MCF 10A (cell line): ENCODE results near the gene KMT2D. TPM values are rescaled to one million over a fixed set of nuclear protein-coding genes. Genes with fewer than 3 reads are reported as not detected.
A peak's percentile ranks its signal among the peaks of the same experiment; 100 is the strongest.

Source experiments
- BruUV-seq: library from RNA; stranded (reverse); fragments of 400-500 nt; replicated peaks from 2 replicates; lab custom pipeline; 2021; lab: Mats Ljungman, UMichigan
- CTCF ChIA-PET: fragments of 300-600 bp; sonication (Branson Sonifier 250); formaldehyde crosslinking; extraction: SDS; loops from one replicate; lab custom pipeline; 2021; ENCODE audit warnings: antibody characterized with exemption, inconsistent platforms; lab: Yijun Ruan, JAX
- POLR2A ChIA-PET: fragments of 300-600, 350-650 bp; sonication (Branson Sonifier 250); formaldehyde crosslinking; extraction: SDS; loops from one replicate; lab custom pipeline; 2020; ENCODE audit warnings: antibody characterized with exemption, inconsistent platforms; lab: Yijun Ruan, JAX
- DNase-seq: peaks from one replicate; pipeline ENCODE4 v3.0.0-alpha.2; 2018; ENCODE audit not compliant: unreplicated experiment
- H3K27ac Mint-ChIP-seq: one replicate; pipeline ENCODE4 v1.8.0; 2022; ENCODE audit warnings: mild to moderate bottlenecking, low read depth, mixed read lengths; ENCODE audit not compliant: unreplicated experiment
- H3K27me3 Mint-ChIP-seq: one replicate; pipeline ENCODE4 v1.8.0; 2022; ENCODE audit warnings: mixed read lengths; ENCODE audit not compliant: insufficient read depth, unreplicated experiment
- H3K36me3 Mint-ChIP-seq: one replicate; pipeline ENCODE4 v1.8.0; 2022; ENCODE audit warnings: mild to moderate bottlenecking, moderate library complexity, mixed read lengths; ENCODE audit not compliant: insufficient read depth, unreplicated experiment
- H3K4me1 Mint-ChIP-seq: one replicate; pipeline ENCODE4 v1.8.0; 2022; ENCODE audit warnings: mixed read lengths; ENCODE audit not compliant: insufficient read depth, unreplicated experiment
- H3K4me3 Mint-ChIP-seq: one replicate; pipeline ENCODE4 v1.8.0; 2022; ENCODE audit warnings: mild to moderate bottlenecking, moderate library complexity, mixed read lengths; ENCODE audit not compliant: unreplicated experiment
- H3K9me3 Mint-ChIP-seq: one replicate; pipeline ENCODE4 v1.8.0; 2022; ENCODE audit warnings: mixed read lengths; ENCODE audit not compliant: unreplicated experiment
- intact Hi-C: fragments of 100-400 bp; cut with micrococcal nuclease; formaldehyde crosslinking; loops from 2 replicates; pipeline ENCODE4 v1.14.1; 2022
- total RNA-seq: library from RNA; stranded (reverse); gene quantifications from 2 replicates; pipeline ENCODE4 v1.2.3, GENCODE V29; 2022
- TF ChIP-seq, protein P1 (sequence below): fragments of 200-600 bp; IDR thresholded peaks from one replicate; pipeline ENCODE4 v1.8.0; 2022; ENCODE audit warnings: antibody characterized with exemption, mild to moderate bottlenecking; ENCODE audit not compliant: unreplicated experiment

Gene KMT2D
- total RNA-seq, 1 experiment from 2014 or later, result 76.9 TPM

DNA sequence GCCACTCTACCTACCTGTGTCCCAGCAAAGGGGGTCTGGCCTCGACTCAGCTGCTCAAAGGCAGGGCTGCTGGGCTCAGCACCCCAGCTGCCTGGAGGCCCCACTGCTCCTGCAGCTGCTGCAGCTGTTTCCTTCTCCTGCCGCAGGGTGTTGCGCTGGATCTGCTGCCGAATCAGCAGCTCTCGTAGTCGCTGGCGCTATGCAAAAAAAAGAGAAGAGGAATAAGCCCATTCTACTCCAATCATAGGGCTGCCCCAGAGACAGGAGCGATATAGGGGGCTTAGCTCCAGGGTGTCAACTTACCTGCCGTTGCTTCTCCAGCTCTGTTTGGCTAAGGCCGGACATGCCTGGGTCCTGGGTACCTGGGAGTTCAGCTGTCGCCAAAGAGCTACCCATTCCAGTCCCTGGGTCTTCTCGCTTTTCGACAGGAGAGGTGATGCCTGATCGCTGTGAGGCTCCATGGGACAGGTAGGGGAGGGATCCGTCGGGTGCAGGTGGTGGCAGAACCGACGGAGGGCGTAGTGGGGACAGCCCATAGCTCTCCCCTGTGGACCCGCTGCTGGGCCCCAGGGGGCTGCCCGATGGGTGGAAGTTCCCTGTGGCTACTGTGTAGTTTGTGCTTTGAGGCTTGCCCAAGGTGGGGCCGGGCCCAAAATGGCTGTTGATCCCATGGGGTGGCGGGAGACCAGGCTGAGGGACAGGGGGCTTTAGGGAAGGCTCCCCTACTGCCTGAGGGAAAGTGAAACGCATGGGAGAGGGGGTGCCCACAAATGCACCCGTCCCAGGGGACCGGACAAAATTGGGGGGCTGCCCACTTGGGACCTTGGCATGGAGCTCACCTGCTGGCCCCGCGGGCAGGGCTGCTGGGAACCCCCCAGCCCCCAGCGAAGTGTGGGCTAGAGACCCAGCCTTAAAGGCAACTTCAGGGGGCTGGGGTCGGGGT is 20.9 kb downstream of the KMT2D start:
- CTCF ChIA-PET, result interaction anchor here (0.6 to 0.7 kb wide), 2 partner anchors 81 to 225 kb away, joined by 3 read pairs; no protein-coding TSS in a partner anchor
- DNase-seq, result no peak
- TF ChIP-seq, protein P1, sequence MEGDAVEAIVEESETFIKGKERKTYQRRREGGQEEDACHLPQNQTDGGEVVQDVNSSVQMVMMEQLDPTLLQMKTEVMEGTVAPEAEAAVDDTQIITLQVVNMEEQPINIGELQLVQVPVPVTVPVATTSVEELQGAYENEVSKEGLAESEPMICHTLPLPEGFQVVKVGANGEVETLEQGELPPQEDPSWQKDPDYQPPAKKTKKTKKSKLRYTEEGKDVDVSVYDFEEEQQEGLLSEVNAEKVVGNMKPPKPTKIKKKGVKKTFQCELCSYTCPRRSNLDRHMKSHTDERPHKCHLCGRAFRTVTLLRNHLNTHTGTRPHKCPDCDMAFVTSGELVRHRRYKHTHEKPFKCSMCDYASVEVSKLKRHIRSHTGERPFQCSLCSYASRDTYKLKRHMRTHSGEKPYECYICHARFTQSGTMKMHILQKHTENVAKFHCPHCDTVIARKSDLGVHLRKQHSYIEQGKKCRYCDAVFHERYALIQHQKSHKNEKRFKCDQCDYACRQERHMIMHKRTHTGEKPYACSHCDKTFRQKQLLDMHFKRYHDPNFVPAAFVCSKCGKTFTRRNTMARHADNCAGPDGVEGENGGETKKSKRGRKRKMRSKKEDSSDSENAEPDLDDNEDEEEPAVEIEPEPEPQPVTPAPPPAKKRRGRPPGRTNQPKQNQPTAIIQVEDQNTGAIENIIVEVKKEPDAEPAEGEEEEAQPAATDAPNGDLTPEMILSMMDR, result no peak
- Mint-ChIP-seq H3K36me3 (peaks cover 76% of the 10 kb centered on the region), H3K4me3 (no peak overlapping the region), H3K27ac (peak overlapping the region; percentile 83), H3K4me1 (no peaks in the 10 kb centered on the region), H3K9me3 (no peaks in the 10 kb centered on the region), H3K27me3 (no peaks in the 10 kb centered on the region)
- no TSS peak for BruUV-seq
- intact Hi-C loops, result no loop called here
- POLR2A ChIA-PET, result no interaction called here

DNA sequence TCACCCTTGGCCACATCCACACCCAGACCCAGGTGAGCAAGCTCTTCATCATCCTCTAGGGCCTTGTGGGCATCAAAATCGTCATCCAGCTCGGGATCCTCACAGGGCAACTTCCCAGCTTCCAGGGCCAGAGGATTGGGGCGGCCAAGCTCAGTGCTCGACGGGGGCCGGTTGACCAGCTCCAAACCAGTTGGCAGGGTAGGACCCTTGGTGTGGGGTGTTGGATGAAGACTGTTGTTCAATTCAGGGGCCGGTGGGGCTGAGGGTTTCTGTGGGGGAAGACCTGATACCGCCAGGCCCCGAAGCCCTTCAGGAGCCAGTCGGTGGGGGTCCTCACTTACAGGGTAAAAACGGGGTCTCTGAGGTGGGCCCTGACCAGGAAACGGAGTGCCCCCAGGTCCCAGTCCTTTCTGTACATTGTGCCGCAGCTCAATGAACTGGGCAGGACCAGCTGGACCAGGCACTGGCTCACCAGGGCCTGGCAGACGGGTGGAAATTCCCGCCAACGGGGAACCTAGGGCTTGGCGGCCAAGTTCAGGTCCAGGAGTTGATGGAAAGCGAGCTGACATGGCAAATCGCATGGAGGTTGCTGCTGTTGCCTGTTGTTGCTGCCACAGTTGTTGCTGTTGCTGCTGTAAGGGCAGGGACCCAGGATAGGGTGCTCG is 22.2 kb downstream of the KMT2D start:
- ChIA-PET POLR2A (interaction anchor here (0.6 to 1.4 kb wide), 2 partner anchors 16 to 21 kb away, joined by 3 to 5 read pairs; no protein-coding TSS in a partner anchor), CTCF (interaction anchor here (0.5 to 0.6 kb wide), 3 partner anchors 303 to 623 kb away, joined by 3 read pairs; no protein-coding TSS in a partner anchor)
- no peaks in the 10 kb centered on the region for H3K9me3 Mint-ChIP-seq
- no peaks in the 10 kb centered on the region for H3K27me3 Mint-ChIP-seq
- H3K4me1 Mint-ChIP-seq, result no peaks in the 10 kb centered on the region
- peaks cover 64% of the 10 kb centered on the region for H3K36me3 Mint-ChIP-seq
- H3K4me3 Mint-ChIP-seq, result no peak overlapping the region
- TF ChIP-seq, protein P1, result no peak
- no peak overlapping the region for H3K27ac Mint-ChIP-seq
- intact Hi-C loops, result no loop called here
- no TSS peak for BruUV-seq
- DNase-seq, result no peak

DNA sequence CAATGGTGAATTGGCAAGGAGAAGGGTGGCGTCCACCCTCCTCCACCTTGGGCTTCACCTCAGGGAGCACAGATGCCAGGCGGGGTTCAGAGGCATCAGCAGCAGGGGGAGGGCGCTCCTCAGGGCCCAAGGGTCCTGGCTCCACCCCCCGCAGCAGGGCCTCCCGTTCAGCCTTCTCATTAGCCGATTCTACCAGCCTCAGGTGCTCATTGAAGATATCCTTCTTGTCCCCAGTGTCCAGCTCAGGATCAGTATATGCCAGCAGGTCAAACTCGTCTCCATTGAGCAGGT is 22.7 kb downstream of the KMT2D start:
- TF ChIP-seq, protein P1, result no peak
- BruUV-seq, result TSS peak; percentile 6
- no peak overlapping the region for H3K27ac Mint-ChIP-seq
- H3K27me3 Mint-ChIP-seq, result no peaks in the 10 kb centered on the region
- no peaks in the 10 kb centered on the region for H3K9me3 Mint-ChIP-seq
- no peak overlapping the region for H3K4me3 Mint-ChIP-seq
- no peak for DNase-seq
- ChIA-PET POLR2A (interaction anchor here (1.4 kb wide), 1 partner anchor 21 kb away, joined by 5 read pairs; no protein-coding TSS in a partner anchor), CTCF (interaction anchor here (0.5 to 0.6 kb wide), 2 partner anchors 57 to 623 kb away, joined by 3 read pairs; partner anchors contain the start of gene DHH)
- intact Hi-C loops, result no loop called here
- H3K4me1 Mint-ChIP-seq, result no peaks in the 10 kb centered on the region
- peaks cover 61% of the 10 kb centered on the region for H3K36me3 Mint-ChIP-seq
